Activated CD8-positive, alpha-beta T cell treated with anti-CD3 and anti-CD28 coated beads, Interleukin-2, amount 10 ng/mL, durations not matched to agents 7 days and 5 days (primary cell): Measurements from ENCODE around the gene BRINP3. TPM values are rescaled to one million over a fixed set of nuclear protein-coding genes. Genes with fewer than 3 reads are reported as not detected.

Experiments
- ATAC-seq: fragments of 150-1000 bp; cut with Tn5 transposase; one replicate; pipeline ENCODE4 v1.10.0; 2021; ENCODE audit warnings: moderate library complexity
- CTCF ChIA-PET: fragments of 350-600 bp; sonication (Branson Sonifier 250); formaldehyde crosslinking; loops from one replicate; lab custom pipeline; 2021; ENCODE audit warnings: antibody characterized with exemption; lab: Charles Lee
- POLR2A ChIA-PET: fragments of 350-600 bp; sonication (Branson Sonifier 250); formaldehyde crosslinking; loops from one replicate; lab custom pipeline; 2021; ENCODE audit warnings: antibody characterized with exemption; lab: Charles Lee
- DNase-seq: peaks from one replicate; pipeline ENCODE4 v3.0.0-alpha.2; 2020
- H3K27ac Mint-ChIP-seq: one replicate; pipeline ENCODE4 v1.8.0; 2021; ENCODE audit warnings: mild to moderate bottlenecking, mixed read lengths
- H3K27me3 Mint-ChIP-seq: one replicate; pipeline ENCODE4 v1.8.0; 2021; ENCODE audit warnings: low read depth, mixed read lengths
- H3K36me3 Mint-ChIP-seq: one replicate; pipeline ENCODE4 v1.8.0; 2021; ENCODE audit warnings: low read depth, mixed read lengths
- H3K4me1 Mint-ChIP-seq: one replicate; pipeline ENCODE4 v1.8.0; 2021; ENCODE audit warnings: low read depth, mixed read lengths
- H3K4me3 Mint-ChIP-seq: one replicate; pipeline ENCODE4 v1.8.0; 2021; ENCODE audit warnings: mild to moderate bottlenecking, mixed read lengths
- H3K9me3 Mint-ChIP-seq: one replicate; pipeline ENCODE4 v1.8.0; 2022; ENCODE audit warnings: mixed read lengths; ENCODE audit not compliant: insufficient read depth
- total RNA-seq, 2 experiments: library from RNA; stranded (reverse); gene quantifications; one replicate each; pipeline ENCODE4 v1.2.3, GENCODE V29; 2021

Gene BRINP3
- total RNA-seq, 2 experiments from 2014 or later = not detected

DNA sequence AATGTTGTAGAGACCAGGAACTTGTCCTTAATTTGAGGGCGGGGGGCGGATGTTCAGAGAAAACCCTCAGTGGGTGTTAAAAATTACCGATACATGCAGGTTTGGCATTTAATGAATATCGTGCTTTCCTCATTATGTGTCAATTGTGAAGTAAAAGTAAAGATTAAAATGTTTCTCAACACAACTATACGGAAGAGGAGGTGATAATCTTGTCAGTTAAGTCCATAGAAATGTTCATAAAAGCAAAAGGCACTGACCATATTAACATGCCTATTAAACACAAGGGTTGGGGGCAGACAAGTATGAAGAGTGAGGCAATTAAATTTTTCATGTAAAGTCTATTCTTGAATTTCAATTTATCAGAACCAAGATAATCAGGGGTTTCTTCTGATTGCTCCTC, 1.3 kb downstream of the BRINP3 start:
- H3K27ac Mint-ChIP-seq = no peak overlapping the region
- POLR2A ChIA-PET = no interaction called here
- H3K4me3 Mint-ChIP-seq = no peak overlapping the region
- H3K36me3 Mint-ChIP-seq = no peaks in the 10 kb centered on the region
- no peaks in the 10 kb centered on the region for H3K9me3 Mint-ChIP-seq
- no peaks in the 10 kb centered on the region for H3K4me1 Mint-ChIP-seq
- no peak for ATAC-seq
- peaks cover 23% of the 10 kb centered on the region for H3K27me3 Mint-ChIP-seq
- CTCF ChIA-PET = no interaction called here
- no peak for DNase-seq

DNA sequence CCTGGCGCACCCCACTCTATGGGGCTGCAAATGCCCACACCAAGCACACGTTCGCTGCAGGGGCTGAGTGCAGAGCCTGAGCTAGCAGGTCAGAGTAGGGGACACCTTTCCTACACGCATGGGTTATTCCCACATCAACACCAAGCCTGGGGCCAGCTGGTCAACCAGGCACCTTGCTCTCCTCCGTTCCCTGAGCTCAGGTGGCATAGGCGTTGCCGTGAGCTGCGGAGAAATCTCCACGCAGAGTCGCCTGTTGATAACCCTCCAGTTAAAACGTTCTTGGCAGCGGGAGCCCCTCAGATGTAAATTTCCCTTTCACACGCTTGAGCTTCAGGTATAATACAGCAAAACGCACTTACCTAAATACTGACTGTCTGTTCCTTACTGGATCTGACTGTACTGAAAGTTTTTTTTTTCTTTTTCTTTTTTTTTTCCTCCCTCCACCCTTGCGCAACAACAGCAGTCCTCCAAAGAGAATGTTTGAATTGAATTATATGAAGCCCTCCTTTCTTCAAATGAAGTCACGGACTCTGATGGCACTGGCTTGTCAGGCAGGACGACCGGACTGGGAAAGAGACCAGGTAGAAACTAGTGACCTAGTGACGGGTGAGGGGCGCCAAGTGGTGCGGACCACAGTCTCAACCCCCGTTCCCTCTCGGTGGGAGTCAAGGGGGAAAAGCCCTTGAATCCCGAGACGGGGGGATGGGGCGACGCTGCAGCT, 2.1 kb downstream of the BRINP3 start:
- Mint-ChIP-seq H3K4me1 (no peaks in the 10 kb centered on the region), H3K27ac (no peak overlapping the region), H3K36me3 (no peaks in the 10 kb centered on the region), H3K27me3 (peaks cover 23% of the 10 kb centered on the region), H3K9me3 (no peaks in the 10 kb centered on the region), H3K4me3 (no peak overlapping the region)
- ATAC-seq (no peak), DNase-seq (no peak)
- CTCF ChIA-PET = no interaction called here
- POLR2A ChIA-PET = no interaction called here

DNA sequence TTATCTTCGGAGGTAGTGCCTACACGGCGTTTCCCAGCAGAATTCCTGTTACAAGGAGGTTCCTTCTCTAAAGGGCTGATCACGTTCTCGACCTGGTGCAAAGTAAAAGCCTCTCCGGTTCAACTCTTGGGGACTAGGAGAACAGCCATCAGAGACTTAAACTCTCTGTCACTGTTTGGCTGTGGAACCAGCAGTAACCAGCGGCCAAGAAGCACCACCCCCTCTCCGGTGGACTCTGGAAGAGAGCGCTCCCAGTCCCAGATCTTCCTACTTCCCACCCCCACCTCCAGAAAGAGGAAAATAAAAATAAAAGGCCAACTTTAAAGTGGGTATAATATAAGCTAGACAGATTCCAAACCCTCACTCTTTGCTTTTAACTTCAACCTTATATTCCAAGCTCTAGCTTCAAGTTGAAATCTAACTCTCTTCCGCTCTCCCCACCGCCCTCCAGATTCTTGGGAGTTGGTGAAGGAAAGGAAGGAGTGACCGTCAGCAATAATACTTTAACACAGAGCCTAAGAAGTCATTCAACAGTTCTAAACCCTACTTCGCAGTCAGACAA, 2.9 kb downstream of the BRINP3 start:
- Mint-ChIP-seq H3K4me1 (no peaks in the 10 kb centered on the region), H3K27me3 (peaks cover 23% of the 10 kb centered on the region), H3K27ac (no peak overlapping the region), H3K36me3 (no peaks in the 10 kb centered on the region), H3K4me3 (no peak overlapping the region), H3K9me3 (no peaks in the 10 kb centered on the region)
- ATAC-seq (no peak), DNase-seq (no peak)
- POLR2A ChIA-PET = no interaction called here
- CTCF ChIA-PET = no interaction called here

DNA sequence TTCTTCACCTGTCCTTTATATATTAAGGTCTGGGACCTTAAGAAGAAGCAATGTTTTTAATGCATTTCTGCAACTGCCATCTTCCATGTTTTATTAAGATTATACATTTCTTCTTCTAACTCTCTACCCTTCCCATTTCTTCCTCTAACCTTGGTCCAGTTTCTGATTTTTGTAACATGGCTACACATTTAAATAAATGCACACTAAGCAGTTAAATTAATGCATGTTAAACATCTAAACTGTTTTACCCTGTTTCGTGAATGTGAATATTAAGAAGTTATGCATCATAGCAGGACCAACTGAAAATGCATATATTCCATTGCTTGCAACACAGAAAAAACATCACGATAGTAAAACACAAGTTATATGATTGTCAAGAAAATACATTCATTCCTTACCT, 3.7 kb downstream of the BRINP3 start:
- no peak for ATAC-seq
- Mint-ChIP-seq H3K27ac (no peak overlapping the region), H3K9me3 (no peaks in the 10 kb centered on the region), H3K4me3 (no peak overlapping the region), H3K4me1 (no peaks in the 10 kb centered on the region), H3K36me3 (no peaks in the 10 kb centered on the region), H3K27me3 (peaks cover 22% of the 10 kb centered on the region)
- ChIA-PET CTCF (no interaction called here), POLR2A (no interaction called here)
- no peak for DNase-seq

DNA sequence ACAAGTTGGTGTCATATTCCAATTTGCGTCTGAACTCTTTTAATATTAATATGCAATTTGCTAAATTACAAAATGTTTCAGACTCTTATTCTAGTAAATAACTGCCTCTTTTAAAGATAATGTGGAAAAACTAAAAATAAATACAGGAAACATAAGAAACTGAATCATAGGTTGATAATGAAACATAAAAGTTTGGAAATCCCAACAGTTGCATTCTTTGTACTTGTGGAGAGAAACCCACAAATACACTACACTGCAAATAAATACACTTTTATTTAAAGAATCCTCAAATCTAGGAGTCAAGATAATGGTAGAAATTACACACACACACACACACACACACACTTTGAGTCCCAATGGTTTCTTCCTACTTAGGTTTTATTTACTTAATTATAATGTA, 5.2 kb downstream of the BRINP3 start:
- no peak overlapping the region for H3K4me3 Mint-ChIP-seq
- ATAC-seq (no peak), DNase-seq (no peak)
- no peak overlapping the region for H3K27ac Mint-ChIP-seq
- no peaks in the 10 kb centered on the region for H3K9me3 Mint-ChIP-seq
- peaks cover 7% of the 10 kb centered on the region for H3K27me3 Mint-ChIP-seq
- POLR2A ChIA-PET = no interaction called here
- no peaks in the 10 kb centered on the region for H3K4me1 Mint-ChIP-seq
- CTCF ChIA-PET = no interaction called here
- no peaks in the 10 kb centered on the region for H3K36me3 Mint-ChIP-seq

DNA sequence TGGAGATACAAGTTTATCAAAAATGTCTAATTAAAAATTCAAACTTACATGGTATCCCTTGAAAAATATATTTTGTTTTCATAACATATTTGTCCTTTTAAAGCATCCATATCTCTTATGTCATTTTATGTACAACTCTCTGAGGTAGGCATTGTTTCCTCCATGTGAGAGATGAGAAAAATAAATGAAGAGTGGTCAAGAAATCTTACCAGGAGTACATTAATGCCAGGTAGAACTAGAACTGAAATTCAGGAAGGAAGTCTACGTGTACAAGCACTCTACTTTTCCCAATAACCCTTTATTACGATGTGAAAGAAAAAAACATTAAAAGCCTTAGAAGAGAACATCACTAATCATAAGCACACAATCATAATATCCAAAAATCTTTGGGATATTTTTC, 5.6 kb downstream of the BRINP3 start:
- Mint-ChIP-seq H3K27ac (no peak overlapping the region), H3K4me1 (no peaks in the 10 kb centered on the region), H3K4me3 (no peak overlapping the region), H3K36me3 (no peaks in the 10 kb centered on the region), H3K27me3 (peaks cover 3% of the 10 kb centered on the region), H3K9me3 (no peaks in the 10 kb centered on the region)
- no peak for DNase-seq
- ChIA-PET POLR2A (no interaction called here), CTCF (no interaction called here)
- ATAC-seq = no peak

DNA sequence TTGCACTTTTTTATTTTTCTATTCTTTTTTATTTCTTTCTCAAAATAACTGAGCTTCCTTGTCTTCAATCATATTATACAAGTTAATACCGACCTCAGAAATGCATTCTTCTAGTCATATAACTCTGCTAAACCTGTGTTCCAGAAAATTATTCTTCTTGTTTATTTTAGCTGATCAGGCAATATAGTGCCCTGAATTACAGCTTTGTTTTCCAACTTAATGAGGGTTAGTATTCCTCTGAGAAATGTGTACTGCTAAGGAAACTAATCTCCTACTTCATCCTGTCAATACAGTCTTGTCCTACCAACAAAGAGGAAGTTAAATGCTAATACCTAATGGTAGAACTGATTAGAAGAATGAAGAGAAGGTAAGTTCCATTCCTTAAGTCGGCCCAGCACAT, 13.0 kb downstream of the BRINP3 start:
- Mint-ChIP-seq H3K27ac (no peak overlapping the region), H3K27me3 (no peaks in the 10 kb centered on the region), H3K4me3 (no peak overlapping the region), H3K36me3 (no peaks in the 10 kb centered on the region), H3K9me3 (no peaks in the 10 kb centered on the region), H3K4me1 (no peaks in the 10 kb centered on the region)
- DNase-seq (no peak), ATAC-seq (no peak)
- POLR2A ChIA-PET = no interaction called here
- CTCF ChIA-PET = no interaction called here

DNA sequence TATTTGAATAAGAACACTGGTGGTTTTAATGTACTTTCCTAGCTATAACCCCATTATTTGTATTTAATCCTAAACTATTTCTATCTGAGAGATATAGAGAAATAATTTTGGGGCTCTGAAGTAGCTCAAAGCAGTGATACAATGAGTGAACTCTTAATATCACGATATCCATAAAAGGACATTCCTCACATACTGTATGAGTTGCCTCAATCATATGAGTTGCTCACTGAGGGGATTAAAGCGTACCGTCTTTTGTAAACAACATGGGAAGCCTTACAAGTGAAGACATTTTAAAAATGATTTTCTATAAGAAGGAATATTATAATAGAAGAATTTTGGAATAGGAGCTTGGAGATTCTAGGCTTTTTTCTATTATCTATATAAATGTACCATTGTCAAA, 21.5 kb downstream of the BRINP3 start:
- Mint-ChIP-seq H3K4me1 (no peaks in the 10 kb centered on the region), H3K4me3 (no peak overlapping the region), H3K27me3 (no peaks in the 10 kb centered on the region), H3K27ac (no peak overlapping the region), H3K9me3 (no peaks in the 10 kb centered on the region), H3K36me3 (no peaks in the 10 kb centered on the region)
- ChIA-PET POLR2A (no interaction called here), CTCF (no interaction called here)
- ATAC-seq = no peak
- DNase-seq = no peak

DNA sequence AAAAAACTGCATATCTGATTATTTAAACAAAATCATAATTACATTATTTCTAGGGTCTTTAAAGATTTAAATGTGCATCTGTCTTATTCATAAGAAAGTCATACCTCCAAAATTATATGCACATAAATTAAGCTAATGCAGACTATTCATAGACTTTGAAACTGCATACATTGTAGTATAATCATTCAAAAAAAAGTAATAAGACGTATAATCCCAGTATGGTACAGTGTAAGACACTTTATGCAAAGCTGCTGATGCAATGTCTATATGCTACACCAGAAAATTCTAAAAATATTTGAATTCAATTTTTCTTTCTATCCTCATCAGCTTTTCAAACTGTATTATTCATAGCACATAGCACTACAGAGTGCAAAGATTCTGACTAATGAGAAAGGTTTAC, 22.0 kb downstream of the BRINP3 start:
- Mint-ChIP-seq H3K4me1 (no peaks in the 10 kb centered on the region), H3K9me3 (no peaks in the 10 kb centered on the region), H3K36me3 (no peaks in the 10 kb centered on the region), H3K4me3 (no peak overlapping the region), H3K27me3 (no peaks in the 10 kb centered on the region), H3K27ac (no peak overlapping the region)
- ChIA-PET CTCF (no interaction called here), POLR2A (no interaction called here)
- DNase-seq = no peak
- no peak for ATAC-seq

DNA sequence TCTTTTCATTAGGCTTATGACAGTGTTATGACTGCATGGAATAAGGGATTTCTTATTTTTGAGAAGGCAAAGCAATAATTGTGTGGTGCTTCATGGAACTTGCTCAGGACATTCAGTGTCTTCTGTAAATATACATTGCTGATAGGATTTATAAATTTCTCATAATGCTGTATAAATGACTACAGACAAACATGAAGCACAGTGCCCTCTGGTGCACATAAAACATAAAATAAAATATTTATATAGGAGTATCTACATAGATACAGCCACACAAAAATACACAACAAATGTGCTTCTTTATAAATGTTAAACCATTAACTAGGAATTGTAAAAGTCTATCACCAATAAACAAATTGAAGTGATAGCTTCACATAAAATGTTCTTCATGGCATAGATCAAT, 24.1 kb downstream of the BRINP3 start:
- Mint-ChIP-seq H3K27ac (no peak overlapping the region), H3K4me1 (no peaks in the 10 kb centered on the region), H3K27me3 (no peaks in the 10 kb centered on the region), H3K36me3 (no peaks in the 10 kb centered on the region), H3K4me3 (no peak overlapping the region), H3K9me3 (no peaks in the 10 kb centered on the region)
- DNase-seq (no peak), ATAC-seq (no peak)
- ChIA-PET POLR2A (no interaction called here), CTCF (no interaction called here)

DNA sequence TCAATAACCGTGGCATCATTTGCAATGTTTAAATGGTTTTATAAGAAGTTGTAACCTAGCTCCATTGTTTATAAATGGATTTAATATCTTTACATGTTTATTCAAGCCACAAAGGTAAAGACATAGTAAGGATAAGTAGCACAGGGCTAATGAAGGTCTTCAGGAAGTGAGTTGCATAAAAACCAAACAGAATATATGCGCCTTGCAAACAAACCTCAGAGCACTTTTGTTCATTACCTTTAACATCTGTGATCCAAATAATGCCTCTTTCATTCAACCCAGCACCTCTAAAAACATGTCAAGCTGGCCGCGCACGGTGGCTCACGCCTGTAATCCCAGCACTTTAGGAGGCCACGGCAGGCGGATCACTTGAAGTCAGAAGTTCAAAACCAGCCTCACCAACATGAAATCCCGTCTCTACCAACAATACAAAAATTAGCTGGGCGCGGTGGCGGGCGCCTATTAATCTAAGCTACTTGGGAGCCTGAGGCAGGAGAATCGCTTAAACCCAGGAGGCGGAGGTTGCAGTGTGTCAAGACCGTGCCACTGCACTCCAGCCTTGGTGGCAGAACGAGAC, 25.3 kb downstream of the BRINP3 start:
- no peak overlapping the region for H3K27ac Mint-ChIP-seq
- no peaks in the 10 kb centered on the region for H3K36me3 Mint-ChIP-seq
- POLR2A ChIA-PET = no interaction called here
- H3K27me3 Mint-ChIP-seq = no peaks in the 10 kb centered on the region
- ATAC-seq (no peak), DNase-seq (no peak)
- H3K4me3 Mint-ChIP-seq = no peak overlapping the region
- no peaks in the 10 kb centered on the region for H3K4me1 Mint-ChIP-seq
- no peaks in the 10 kb centered on the region for H3K9me3 Mint-ChIP-seq
- CTCF ChIA-PET = no interaction called here

DNA sequence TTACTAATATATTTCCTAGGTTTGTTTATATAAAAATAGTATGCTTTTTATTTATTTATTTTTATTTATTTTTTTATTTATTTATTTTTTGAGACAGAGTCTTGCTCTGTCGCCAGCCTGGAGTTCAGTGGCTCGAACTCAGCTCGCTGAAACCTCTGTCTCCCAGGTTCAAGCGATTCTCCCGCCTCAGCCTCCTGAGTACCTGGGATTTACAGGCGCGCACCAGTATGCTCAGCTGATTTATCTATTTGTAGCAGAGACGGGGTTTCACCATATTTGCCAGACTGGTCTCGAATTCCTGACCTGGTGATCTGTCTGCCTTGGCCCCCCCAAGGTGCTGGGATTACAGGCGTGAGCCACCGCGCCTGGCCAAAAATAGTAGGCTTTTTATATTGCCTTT, 33.2 kb downstream of the BRINP3 start:
- DNase-seq (no peak), ATAC-seq (no peak)
- POLR2A ChIA-PET = no interaction called here
- H3K4me3 Mint-ChIP-seq = no peak overlapping the region
- no peaks in the 10 kb centered on the region for H3K4me1 Mint-ChIP-seq
- H3K27ac Mint-ChIP-seq = no peak overlapping the region
- no peaks in the 10 kb centered on the region for H3K9me3 Mint-ChIP-seq
- H3K27me3 Mint-ChIP-seq = no peaks in the 10 kb centered on the region
- CTCF ChIA-PET = no interaction called here
- no peaks in the 10 kb centered on the region for H3K36me3 Mint-ChIP-seq
